Activated CD4-positive, alpha-beta memory T cell treated with anti-CD3 and anti-CD28 coated beads, Interleukin-2, amount 10 ng/mL, durations not matched to agents 7 days and 5 days (primary cell): ENCODE data around the gene PSEN1. TPM values are rescaled to one million over a fixed set of nuclear protein-coding genes. Genes with fewer than 3 reads are reported as not detected.

Source experiments
- CTCF ChIA-PET: fragments of 350-600 bp; sonication (Branson Sonifier 250); formaldehyde crosslinking; loops from one replicate; lab custom pipeline; 2021; ENCODE audit warnings: antibody characterized with exemption, inconsistent platforms; lab: Charles Lee
- POLR2A ChIA-PET: fragments of 350-600 bp; sonication (Branson Sonifier 250); formaldehyde crosslinking; loops from one replicate; lab custom pipeline; 2021; ENCODE audit warnings: antibody characterized with exemption; lab: Charles Lee
- DNase-seq: peaks from one replicate; pipeline ENCODE4 v3.0.0-alpha.2; 2020
- H3K27ac Mint-ChIP-seq: one replicate; pipeline ENCODE4 v1.8.0; 2021; ENCODE audit warnings: mild to moderate bottlenecking, mixed read lengths
- H3K27me3 Mint-ChIP-seq: one replicate; pipeline ENCODE4 v1.8.0; 2021; ENCODE audit warnings: mixed read lengths
- H3K36me3 Mint-ChIP-seq: one replicate; pipeline ENCODE4 v1.8.0; 2021; ENCODE audit warnings: low read depth, mixed read lengths
- H3K4me1 Mint-ChIP-seq: one replicate; pipeline ENCODE4 v1.8.0; 2021; ENCODE audit warnings: mixed read lengths
- H3K4me3 Mint-ChIP-seq: one replicate; pipeline ENCODE4 v1.8.0; 2021; ENCODE audit warnings: mild to moderate bottlenecking, mixed read lengths
- H3K9me3 Mint-ChIP-seq: one replicate; pipeline ENCODE4 v1.8.0; 2021; ENCODE audit warnings: mixed read lengths
- total RNA-seq, 2 experiments: library from RNA; stranded (reverse); gene quantifications; one replicate each; pipeline ENCODE4 v1.2.3, GENCODE V29; 2021

The PSEN1 gene
- total RNA-seq, 2 experiments from 2014 or later, result 41.8 to 44.5 TPM

DNA sequence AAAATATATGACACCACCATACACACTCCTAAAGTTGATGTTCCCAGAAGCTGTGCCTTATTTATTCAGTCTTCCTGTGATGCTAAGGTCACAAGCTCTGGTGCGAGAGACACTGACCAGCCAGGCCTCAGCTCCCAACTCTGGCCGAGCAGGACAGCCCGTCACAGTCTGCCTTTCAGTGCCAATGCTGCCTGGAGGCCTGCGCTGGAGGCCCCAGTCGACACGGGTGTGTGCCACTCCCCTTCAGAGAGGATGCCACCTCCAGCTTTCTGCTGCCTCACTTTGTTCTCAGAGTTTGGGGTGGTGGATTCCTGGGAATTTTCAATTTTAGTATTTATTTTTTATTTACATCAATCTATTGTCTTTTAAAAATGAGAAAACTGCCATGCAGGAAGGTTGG, 93.7 kb downstream of the PSEN1 start:
- Mint-ChIP-seq H3K27me3 (peaks cover 20% of the 10 kb centered on the region), H3K4me3 (no peak overlapping the region), H3K4me1 (no peaks in the 10 kb centered on the region), H3K36me3 (peaks cover 6% of the 10 kb centered on the region), H3K27ac (no peak overlapping the region), H3K9me3 (no peaks in the 10 kb centered on the region)
- ChIA-PET CTCF (interaction anchor here (1.5 kb wide), 1 partner anchor 13 kb away, joined by 4 read pairs; no protein-coding TSS in a partner anchor), POLR2A (no interaction called here)
- no peak for DNase-seq

DNA sequence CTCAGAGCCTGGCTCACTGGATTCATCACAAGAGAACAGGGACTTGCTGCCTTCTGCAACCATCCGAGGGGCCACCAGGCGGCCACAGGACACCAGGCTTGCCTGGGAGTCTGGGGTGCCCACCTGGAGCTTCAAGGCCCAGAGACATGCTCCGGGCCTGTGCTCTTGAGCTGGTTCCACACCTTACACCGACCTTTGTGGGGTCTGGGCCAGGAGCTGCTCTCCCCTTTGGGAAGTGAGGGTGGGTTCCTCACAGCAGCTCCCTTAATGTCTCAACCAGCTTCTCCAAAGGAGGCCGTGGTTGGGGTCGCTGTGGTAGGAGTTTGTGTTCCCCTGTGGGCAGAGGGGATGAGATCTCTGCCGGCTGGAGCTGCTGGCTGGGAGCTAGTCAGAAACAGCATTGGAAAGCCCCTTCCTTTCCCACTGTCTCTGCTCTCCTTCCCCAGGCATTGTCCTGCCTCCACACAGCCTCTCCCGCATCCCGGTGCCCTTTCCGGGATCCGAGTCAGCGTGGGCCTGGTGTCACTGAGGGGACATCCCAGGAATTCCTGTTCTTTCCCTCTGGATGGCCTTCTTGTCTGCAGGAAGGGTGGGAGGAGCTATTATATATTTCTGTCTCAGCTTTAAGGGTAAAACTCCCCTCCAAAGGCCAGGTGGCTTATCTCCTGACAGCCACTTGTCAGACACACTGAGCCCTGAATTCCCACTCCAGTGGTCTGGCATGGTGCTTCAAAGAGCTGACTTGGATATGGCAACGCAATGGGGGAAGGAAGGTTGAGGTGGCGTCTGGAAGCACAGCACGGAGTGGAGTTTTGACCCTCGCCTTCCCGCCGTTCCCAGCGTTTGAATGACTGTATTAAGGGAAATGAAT, 95.9 kb downstream of the PSEN1 start:
- Mint-ChIP-seq H3K9me3 (no peaks in the 10 kb centered on the region), H3K4me3 (no peak overlapping the region), H3K27ac (no peak overlapping the region), H3K36me3 (peaks cover 6% of the 10 kb centered on the region), H3K4me1 (peaks cover 11% of the 10 kb centered on the region), H3K27me3 (peaks cover 42% of the 10 kb centered on the region)
- ChIA-PET CTCF (interaction anchor here (1.0 to 1.9 kb wide), 2 partner anchors 63 to 240 kb away, joined by 5 to 7 read pairs; no protein-coding TSS in a partner anchor), POLR2A (interaction anchor here (1.5 to 1.8 kb wide), 2 partner anchors 9 to 13 kb away, joined by 4 to 6 read pairs; no protein-coding TSS in a partner anchor)
- no peak for DNase-seq

DNA sequence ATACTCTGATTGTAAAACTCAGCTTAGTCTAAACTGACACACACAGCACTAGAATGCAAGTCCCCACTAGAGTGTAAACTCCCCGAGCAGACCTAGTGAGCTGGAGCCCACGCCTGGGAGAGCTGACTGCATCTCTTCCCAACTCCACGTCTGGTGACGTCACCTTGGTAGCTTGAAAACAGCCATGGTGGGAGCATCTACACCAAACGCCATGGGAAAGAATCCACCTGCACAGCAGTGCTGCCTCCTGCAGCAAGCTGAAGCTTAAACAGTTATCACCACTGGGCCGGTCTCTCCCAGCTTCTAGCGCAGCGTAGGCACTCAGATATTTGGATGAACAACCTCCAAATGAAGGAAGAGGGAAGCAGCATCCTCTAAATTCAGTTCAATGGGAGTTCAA, 96.7 kb downstream of the PSEN1 start:
- CTCF ChIA-PET, result interaction anchor here (0.8 to 1.9 kb wide), 3 partner anchors 13 to 62 kb away, joined by 3 to 7 read pairs (median 3); no protein-coding TSS in a partner anchor
- Mint-ChIP-seq H3K4me1 (peaks cover 11% of the 10 kb centered on the region), H3K27me3 (peaks cover 43% of the 10 kb centered on the region), H3K36me3 (peaks cover 6% of the 10 kb centered on the region), H3K27ac (no peak overlapping the region), H3K9me3 (no peaks in the 10 kb centered on the region), H3K4me3 (no peak overlapping the region)
- DNase-seq, result no peak
- POLR2A ChIA-PET, result interaction anchor here (1.8 kb wide), 1 partner anchor 10 kb away, joined by 6 read pairs; no protein-coding TSS in a partner anchor

DNA sequence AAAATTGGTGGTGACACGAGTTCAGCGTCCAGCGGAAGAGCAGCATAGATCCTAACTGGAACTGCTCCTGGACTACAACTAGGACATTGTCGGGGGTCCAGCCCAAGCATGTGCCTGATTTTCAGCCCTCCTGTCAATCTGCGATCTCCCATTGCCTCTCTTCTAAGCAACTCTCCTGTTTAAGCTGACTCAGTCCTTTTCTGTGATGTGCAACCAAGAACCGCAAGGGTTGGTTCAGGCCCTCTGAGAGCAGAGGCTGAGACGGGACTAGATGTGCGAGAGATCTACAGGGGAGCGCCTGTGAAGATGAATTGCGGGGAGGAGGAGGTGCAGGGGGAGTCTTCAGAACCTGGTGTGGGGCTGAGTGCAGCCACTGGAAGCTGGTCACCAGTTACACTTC, 97.3 kb downstream of the PSEN1 start:
- CTCF ChIA-PET, result interaction anchor here (0.8 to 1.0 kb wide), 2 partner anchors 12 to 15 kb away, joined by 3 read pairs; no protein-coding TSS in a partner anchor

DNA sequence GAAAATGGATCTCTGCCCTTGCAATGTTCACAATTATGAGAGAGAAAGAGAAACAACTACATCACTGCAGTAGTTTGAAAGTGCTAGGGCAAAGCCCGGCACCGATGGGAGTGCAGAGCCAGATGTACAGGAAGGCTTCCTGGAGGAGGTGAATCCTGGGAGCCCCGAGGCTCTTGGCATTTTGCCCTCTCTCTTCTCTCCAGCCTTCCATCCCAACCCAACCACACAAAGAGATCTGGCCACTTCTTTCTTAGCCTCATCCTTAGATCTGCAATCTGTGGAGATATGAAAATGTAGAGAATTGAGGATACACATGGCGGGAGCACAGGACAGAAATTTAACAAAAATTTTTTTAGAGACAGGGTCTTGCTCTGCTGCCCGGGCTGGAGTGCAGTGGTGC, 97.7 kb downstream of the PSEN1 start:
- ChIA-PET CTCF (no interaction called here), POLR2A (no interaction called here)
- H3K4me3 Mint-ChIP-seq, result no peak overlapping the region
- peaks cover 3% of the 10 kb centered on the region for H3K36me3 Mint-ChIP-seq
- H3K4me1 Mint-ChIP-seq, result peaks cover 20% of the 10 kb centered on the region
- no peak overlapping the region for H3K27ac Mint-ChIP-seq
- DNase-seq, result no peak
- no peaks in the 10 kb centered on the region for H3K9me3 Mint-ChIP-seq
- H3K27me3 Mint-ChIP-seq, result peaks cover 51% of the 10 kb centered on the region

More for the DNA sequence above, 97.3 kb downstream of the PSEN1 start:
- POLR2A ChIA-PET, result interaction anchor here (1.8 kb wide), 1 partner anchor 11 kb away, joined by 6 read pairs; no protein-coding TSS in a partner anchor
- H3K27ac Mint-ChIP-seq, result no peak overlapping the region
- H3K4me3 Mint-ChIP-seq, result no peak overlapping the region
- H3K4me1 Mint-ChIP-seq, result peaks cover 15% of the 10 kb centered on the region
- DNase-seq, result no peak
- no peaks in the 10 kb centered on the region for H3K9me3 Mint-ChIP-seq
- H3K36me3 Mint-ChIP-seq, result peaks cover 3% of the 10 kb centered on the region
- H3K27me3 Mint-ChIP-seq, result peaks cover 46% of the 10 kb centered on the region

DNA sequence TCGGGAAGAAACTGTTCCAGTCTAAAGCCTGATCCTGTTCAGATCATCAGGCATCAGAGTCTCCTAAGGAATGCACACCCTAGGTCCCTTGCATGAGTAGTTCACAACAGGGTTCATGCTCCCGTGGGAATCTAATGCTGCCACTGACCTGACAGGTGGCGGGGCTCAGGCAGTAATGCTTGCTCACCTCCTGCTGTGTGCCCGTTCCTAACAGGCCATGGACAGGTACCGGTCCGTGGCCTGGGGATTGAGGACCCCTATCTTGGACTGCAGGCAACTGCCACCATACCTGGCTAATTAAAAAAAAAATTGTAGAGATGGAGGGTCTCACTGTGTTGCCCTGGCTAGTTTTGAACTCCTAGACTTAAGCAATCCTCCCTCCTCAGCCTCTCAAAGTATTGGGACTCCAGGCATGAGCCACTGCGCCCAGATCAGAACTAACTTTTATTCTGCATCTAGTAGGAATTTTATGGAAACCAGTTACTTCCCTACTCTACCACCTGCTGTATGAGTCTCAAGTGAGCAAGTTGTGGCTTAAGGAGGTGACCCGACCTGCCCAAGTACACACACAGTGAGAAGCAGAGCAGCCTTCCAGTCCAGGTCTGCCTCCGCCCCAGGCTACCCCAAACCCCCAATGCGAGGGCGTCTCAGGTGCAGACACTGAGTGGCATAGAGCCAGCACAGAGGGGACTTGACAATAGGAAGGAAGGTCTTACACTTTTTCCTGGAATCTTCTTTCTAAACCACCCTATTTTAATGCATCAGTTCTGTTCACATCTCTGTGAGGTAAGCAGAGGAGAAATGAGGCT, 98.5 kb downstream of the PSEN1 start:
- H3K27ac Mint-ChIP-seq, result no peak overlapping the region
- POLR2A ChIA-PET, result no interaction called here

DNA sequence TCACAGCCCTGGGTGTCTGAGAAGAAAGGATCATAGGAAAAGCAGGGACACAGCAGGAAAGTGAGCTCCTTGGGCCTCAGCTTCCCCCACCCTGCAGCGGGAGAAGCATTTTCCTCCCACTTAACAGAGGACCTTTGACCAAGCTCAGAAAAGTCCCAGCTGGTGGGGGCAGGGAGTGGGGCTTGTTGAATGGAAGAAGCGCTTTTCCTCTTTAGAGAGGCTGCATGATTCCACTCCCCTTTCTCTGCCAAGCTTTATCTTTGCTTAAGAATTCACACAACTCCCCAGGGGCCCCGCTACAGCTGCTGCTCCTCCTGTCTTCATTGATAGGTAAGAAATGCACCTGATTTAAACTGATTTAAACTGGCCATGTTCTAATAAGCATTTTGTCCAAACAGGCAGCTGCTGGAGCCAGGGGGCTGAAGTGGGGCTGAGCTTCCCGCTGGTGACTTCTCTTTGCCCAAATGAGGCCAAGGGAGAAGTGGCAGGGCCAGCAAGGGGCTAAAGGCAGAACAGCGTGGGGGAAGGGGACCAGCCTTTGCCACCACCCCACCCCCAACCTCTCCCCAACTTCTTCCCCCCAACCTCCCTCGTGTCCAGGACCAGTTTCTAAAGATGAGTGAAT, 99.3 kb downstream of the PSEN1 start:
- H3K36me3 Mint-ChIP-seq, result peaks cover 3% of the 10 kb centered on the region
- H3K27me3 Mint-ChIP-seq, result peaks cover 62% of the 10 kb centered on the region
- no peaks in the 10 kb centered on the region for H3K9me3 Mint-ChIP-seq
- H3K4me1 Mint-ChIP-seq, result peaks cover 22% of the 10 kb centered on the region
- CTCF ChIA-PET, result no interaction called here
- no peak overlapping the region for H3K27ac Mint-ChIP-seq
- H3K4me3 Mint-ChIP-seq, result no peak overlapping the region
- DNase-seq, result no peak
- POLR2A ChIA-PET, result no interaction called here

More for the DNA sequence above, 98.5 kb downstream of the PSEN1 start:
- H3K4me1 Mint-ChIP-seq, result peaks cover 20% of the 10 kb centered on the region
- H3K9me3 Mint-ChIP-seq, result no peaks in the 10 kb centered on the region
- H3K4me3 Mint-ChIP-seq, result no peak overlapping the region
- peaks cover 57% of the 10 kb centered on the region for H3K27me3 Mint-ChIP-seq
- H3K36me3 Mint-ChIP-seq, result peaks cover 3% of the 10 kb centered on the region
- no peak for DNase-seq
- CTCF ChIA-PET, result no interaction called here

DNA sequence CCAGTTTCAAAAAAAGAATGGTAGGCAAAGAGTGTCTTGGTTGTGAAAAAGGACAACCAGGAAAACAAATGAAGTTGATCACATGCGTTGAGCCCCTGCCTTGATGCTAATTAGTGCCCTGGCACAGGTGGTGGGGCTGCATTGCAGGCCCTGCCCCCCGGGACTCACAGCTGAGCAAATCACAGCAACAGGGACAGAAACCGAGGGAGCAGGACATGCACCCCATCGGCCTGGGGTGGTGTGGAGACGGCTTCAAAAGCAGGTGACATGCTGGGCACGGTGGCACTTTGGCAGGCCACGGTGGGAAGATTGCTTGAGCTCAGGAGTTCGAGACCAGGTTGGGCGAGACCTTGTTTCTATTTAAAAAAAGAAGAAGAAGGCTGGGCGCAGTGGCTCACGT, 99.8 kb downstream of the PSEN1 start:
- H3K36me3 Mint-ChIP-seq, result peaks cover 3% of the 10 kb centered on the region
- CTCF ChIA-PET, result no interaction called here
- no peak for DNase-seq
- H3K27ac Mint-ChIP-seq, result no peak overlapping the region
- H3K4me3 Mint-ChIP-seq, result no peak overlapping the region
- peaks cover 22% of the 10 kb centered on the region for H3K4me1 Mint-ChIP-seq
- POLR2A ChIA-PET, result no interaction called here
- H3K9me3 Mint-ChIP-seq, result no peaks in the 10 kb centered on the region
- peaks cover 67% of the 10 kb centered on the region for H3K27me3 Mint-ChIP-seq

DNA sequence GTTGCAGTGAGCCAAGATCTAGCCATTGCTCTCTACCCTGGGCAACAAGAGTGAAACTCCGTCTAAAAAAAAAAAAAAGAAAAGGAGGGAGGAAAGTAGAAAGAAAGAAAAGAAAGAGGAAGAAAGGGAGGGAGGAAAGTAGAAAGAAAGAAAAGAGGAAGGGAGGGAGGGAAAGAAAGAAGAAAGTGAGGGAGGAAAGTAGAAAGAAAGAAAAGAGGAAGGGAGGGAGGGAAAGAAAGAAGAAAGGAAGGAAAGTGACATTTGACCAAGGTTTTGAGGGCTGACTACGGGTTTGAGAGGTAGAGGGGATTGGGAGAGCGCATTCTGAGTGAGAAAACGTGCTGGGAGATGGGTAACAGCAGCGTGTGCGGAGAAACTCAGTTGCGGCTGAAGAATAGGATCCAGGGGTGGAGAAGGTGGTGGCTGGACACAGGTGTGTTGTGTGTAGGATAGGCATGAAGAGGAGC, 100.5 kb downstream of the PSEN1 start:
- Mint-ChIP-seq H3K9me3 (no peaks in the 10 kb centered on the region), H3K36me3 (peaks cover 3% of the 10 kb centered on the region), H3K4me1 (peaks cover 24% of the 10 kb centered on the region), H3K27ac (no peak overlapping the region), H3K27me3 (peaks cover 74% of the 10 kb centered on the region), H3K4me3 (peak overlapping the region; percentile 46)
- DNase-seq, result no peak
- ChIA-PET CTCF (no interaction called here), POLR2A (no interaction called here)

DNA sequence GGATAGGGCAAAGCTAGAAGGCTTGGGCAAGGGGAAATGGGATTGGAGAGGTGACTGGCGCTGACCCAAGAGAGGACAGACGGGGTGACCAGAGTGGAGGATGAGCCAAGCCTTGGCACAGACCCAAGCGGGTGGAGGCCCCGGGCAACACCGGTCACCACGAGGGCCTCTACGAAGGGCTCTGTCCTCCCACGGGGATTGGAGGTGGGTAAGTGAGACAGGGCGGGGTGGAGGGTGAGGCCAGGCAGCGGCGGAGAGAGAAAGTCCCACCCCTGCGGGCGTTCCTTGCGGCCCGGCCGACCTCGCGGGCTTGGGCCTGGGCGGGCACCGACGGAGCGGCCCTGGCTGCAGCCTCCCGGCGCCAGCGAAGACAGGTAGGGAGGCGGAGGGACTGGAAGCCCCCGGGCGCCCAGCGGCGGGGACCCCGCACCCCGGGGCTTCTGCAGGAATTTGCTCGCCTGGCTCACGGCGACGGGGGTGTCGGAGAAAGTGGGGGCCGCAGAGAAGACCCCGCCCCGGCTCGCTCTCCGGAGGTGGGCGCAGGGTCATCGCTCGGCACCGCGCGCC, 101.0 kb downstream of the PSEN1 start, which contains the start of gene PAPLN:
TSS of gene PAPLN (plus strand) at position 288 of the 567 bp plus-strand sequence. CDS start 2,273 bp downstream, outside the sequence.
- peaks cover 76% of the 10 kb centered on the region for H3K27me3 Mint-ChIP-seq
- H3K4me1 Mint-ChIP-seq, result peaks cover 24% of the 10 kb centered on the region
- ChIA-PET POLR2A (no interaction called here), CTCF (no interaction called here)
- H3K36me3 Mint-ChIP-seq, result peaks cover 3% of the 10 kb centered on the region
- H3K27ac Mint-ChIP-seq, result no peak within 1 kb of the TSS
- no peak for DNase-seq
- no peaks in the 10 kb centered on the region for H3K9me3 Mint-ChIP-seq
- H3K4me3 Mint-ChIP-seq, result peak within 1 kb of the TSS; percentile 46

DNA sequence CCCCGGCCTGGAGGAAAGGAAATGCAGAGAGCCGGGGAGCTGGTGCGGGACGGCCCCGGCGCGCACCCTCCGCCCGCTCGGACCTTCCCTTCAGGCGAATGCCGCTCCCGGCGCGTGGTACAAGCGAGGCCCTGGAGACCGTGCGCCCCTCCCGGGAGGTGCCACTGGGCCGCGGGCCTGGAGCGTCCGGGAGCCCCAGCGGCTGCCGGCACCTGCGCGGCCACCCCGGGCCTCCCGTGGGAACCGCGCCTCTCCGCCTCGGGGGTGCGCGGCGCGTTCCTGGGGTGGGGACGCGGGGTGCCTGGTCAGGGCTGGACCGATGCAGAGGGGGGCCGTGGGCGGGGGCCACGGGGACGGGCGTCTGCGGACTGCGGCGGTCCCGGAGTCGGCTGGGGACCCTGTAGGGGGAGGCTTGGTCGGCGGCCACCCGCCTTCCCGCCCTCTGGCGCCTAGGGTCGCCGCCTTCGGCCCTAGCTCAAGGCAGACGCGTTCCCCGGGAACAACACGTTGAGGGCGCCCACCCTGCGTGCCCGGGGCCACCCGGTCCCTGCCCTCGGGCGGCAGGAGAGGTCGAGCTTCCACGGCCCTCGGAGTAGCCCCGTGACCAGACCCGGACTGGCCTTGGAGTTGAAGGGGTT, 101.6 kb downstream of the PSEN1 start:
- DNase-seq, result no peak
- Mint-ChIP-seq H3K4me1 (peaks cover 28% of the 10 kb centered on the region), H3K4me3 (no peak overlapping the region), H3K27me3 (peaks cover 78% of the 10 kb centered on the region), H3K36me3 (peaks cover 3% of the 10 kb centered on the region), H3K27ac (no peak overlapping the region), H3K9me3 (no peaks in the 10 kb centered on the region)
- POLR2A ChIA-PET, result interaction anchor here (0.6 kb wide), 1 partner anchor 14 kb away, joined by 3 read pairs; no protein-coding TSS in a partner anchor
- CTCF ChIA-PET, result no interaction called here
